H9 (cell line): ENCODE measurements around the gene DLG2. TPM values are rescaled to one million over a fixed set of nuclear protein-coding genes. Genes with fewer than 3 reads are reported as not detected.

Experiments used
- DNase-seq: peaks from one replicate; pipeline ENCODE4 v3.0.0-alpha.2; 2017
- H2AFZ ChIP-seq: one replicate; pipeline ENCODE4 v1.6.1; 2013; ENCODE audit warnings: mild to moderate bottlenecking, low read length, control low read depth, moderate library complexity
- H2AK5ac ChIP-seq: 2 replicates; pipeline ENCODE4 v1.6.1; 2013; ENCODE audit warnings: low read length, control low read depth, mixed read lengths; ENCODE audit not compliant: insufficient read length
- H2BK120ac ChIP-seq: one replicate; pipeline ENCODE4 v1.6.1; 2013; ENCODE audit warnings: low read depth, mild to moderate bottlenecking, low read length, control low read depth, inconsistent platforms; ENCODE audit not compliant: poor library complexity, severe bottlenecking
- H2BK12ac ChIP-seq: 2 replicates; pipeline ENCODE4 v1.6.1; 2013; ENCODE audit warnings: low read length, control low read depth, mixed read lengths, low read depth; ENCODE audit not compliant: insufficient read length
- H2BK15ac ChIP-seq: 2 replicates; pipeline ENCODE4 v1.6.1; 2013; ENCODE audit warnings: low read depth, low read length, control low read depth
- H2BK20ac ChIP-seq: one replicate; pipeline ENCODE4 v1.6.1; 2013; ENCODE audit warnings: low read depth, mild to moderate bottlenecking, low read length, control low read depth, inconsistent platforms; ENCODE audit not compliant: poor library complexity, severe bottlenecking
- H2BK5ac ChIP-seq: 2 replicates; pipeline ENCODE4 v1.6.1; 2013; ENCODE audit warnings: low read length, control low read depth, mixed read lengths; ENCODE audit not compliant: insufficient read length
- H3K14ac ChIP-seq: 2 replicates; pipeline ENCODE4 v1.6.1; 2013; ENCODE audit warnings: low read length, control low read depth; ENCODE audit not compliant: insufficient read depth
- H3K18ac ChIP-seq: 2 replicates; pipeline ENCODE4 v1.6.1; 2013; ENCODE audit warnings: low read depth, mild to moderate bottlenecking, mixed read lengths, low read length, control low read depth; ENCODE audit not compliant: insufficient read length
- H3K23ac ChIP-seq: 2 replicates; pipeline ENCODE4 v1.6.1; 2013; ENCODE audit warnings: low read length, control low read depth, mixed read lengths, low read depth; ENCODE audit not compliant: insufficient read length
- H3K23me2 ChIP-seq: 2 replicates; pipeline ENCODE4 v1.6.1; 2013; ENCODE audit warnings: low read depth, mild to moderate bottlenecking, mixed read lengths, low read length, control low read depth; ENCODE audit not compliant: insufficient read length, poor library complexity, severe bottlenecking
- H3K27ac ChIP-seq: 2 replicates; pipeline ENCODE4 v1.5.1; 2013; ENCODE audit warnings: low read length, control low read depth, mixed read lengths, low read depth; ENCODE audit not compliant: insufficient read length
- H3K27me3 ChIP-seq: 2 replicates; pipeline ENCODE4 v1.6.1; 2013; ENCODE audit warnings: low read length, control low read depth, inconsistent platforms; ENCODE audit not compliant: insufficient read depth
- H3K4ac ChIP-seq: 2 replicates; pipeline ENCODE4 v1.6.1; 2013; ENCODE audit warnings: low read depth, mild to moderate bottlenecking, control low read depth, inconsistent platforms, low read length, moderate library complexity
- H3K4me1 ChIP-seq: 2 replicates; pipeline ENCODE4 v1.6.1; 2013; ENCODE audit warnings: low read length, control low read depth, inconsistent platforms; ENCODE audit not compliant: insufficient read depth
- H3K4me2 ChIP-seq: 2 replicates; pipeline ENCODE4 v1.6.1; 2013; ENCODE audit warnings: low read length, control low read depth, mixed read lengths; ENCODE audit not compliant: insufficient read length, insufficient read depth
- H3K56ac ChIP-seq: 2 replicates; pipeline ENCODE4 v1.6.1; 2013; ENCODE audit warnings: low read depth, mild to moderate bottlenecking, mixed read lengths, low read length, control low read depth; ENCODE audit not compliant: insufficient read length
- H3K79me1 ChIP-seq: 2 replicates; pipeline ENCODE4 v1.6.1; 2013; ENCODE audit warnings: low read depth, mild to moderate bottlenecking, moderate library complexity, low read length, control low read depth, inconsistent platforms; ENCODE audit not compliant: insufficient read depth, poor library complexity, severe bottlenecking
- H3K79me2 ChIP-seq: 2 replicates; pipeline ENCODE4 v1.6.1; 2013; ENCODE audit warnings: low read length, control low read depth, inconsistent platforms; ENCODE audit not compliant: insufficient read depth
- H3K9ac ChIP-seq: 2 replicates; pipeline ENCODE4 v1.6.1; 2013; ENCODE audit warnings: low read length, control low read depth, mixed read lengths; ENCODE audit not compliant: insufficient read length; ENCODE audit errors: extremely low read depth
- H3K9me3 ChIP-seq: one replicate; pipeline ENCODE4 v1.6.1; 2013; ENCODE audit warnings: low read depth, low read length, inconsistent platforms; ENCODE audit not compliant: control insufficient read depth
- H3T11ph ChIP-seq: one replicate; pipeline ENCODE4 v1.6.1; 2013; ENCODE audit warnings: mild to moderate bottlenecking, low read length, control low read depth, inconsistent platforms
- H4K20me1 ChIP-seq: one replicate; pipeline ENCODE4 v1.6.1; 2013; ENCODE audit not compliant: control insufficient read depth, insufficient read length, insufficient read depth
- H4K5ac ChIP-seq: 2 replicates; pipeline ENCODE4 v1.6.1; 2013; ENCODE audit warnings: low read depth, mild to moderate bottlenecking, mixed read lengths, low read length, control low read depth; ENCODE audit not compliant: insufficient read length
- H4K8ac ChIP-seq: replicated peaks from 2 replicates; pipeline ENCODE4 v1.6.1; 2013; ENCODE audit warnings: low read length, control low read depth, mixed read lengths, low read depth; ENCODE audit not compliant: insufficient read length
- H4K91ac ChIP-seq: 2 replicates; pipeline ENCODE4 v1.6.1; 2013; ENCODE audit warnings: low read depth, mild to moderate bottlenecking, moderate library complexity, mixed read lengths, low read length, control low read depth; ENCODE audit not compliant: insufficient read length
- H3K27ac Mint-ChIP-seq, 3 experiments: 2 replicates in 2 of 3; 3 replicates in 1 of 3; pipeline ENCODE4 v1.8.0; 2020 to 2021; ENCODE audit warnings: mixed read lengths in 3 of 3, mild to moderate bottlenecking in 1 of 3, moderate library complexity in 1 of 3
- H3K27me3 Mint-ChIP-seq: 2 replicates; pipeline ENCODE4 v1.8.0; 2021; ENCODE audit warnings: low read depth, mild to moderate bottlenecking, moderate library complexity, mixed read lengths
- H3K36me3 Mint-ChIP-seq, 3 experiments: 2 replicates in 2 of 3; 3 replicates in 1 of 3; pipeline ENCODE4 v1.8.0; 2020 to 2021; ENCODE audit warnings: low read depth in 3 of 3, mixed read lengths in 3 of 3; ENCODE audit not compliant: insufficient read depth in 1 of 3
- H3K4me1 Mint-ChIP-seq, 2 experiments: 2 replicates each; pipeline ENCODE4 v1.8.0; 2020; ENCODE audit warnings: mixed read lengths in 2 of 2
- H3K4me3 Mint-ChIP-seq, 2 experiments: 2 replicates in 1 of 2; 3 replicates in 1 of 2; pipeline ENCODE4 v1.8.0; 2020 to 2021; ENCODE audit warnings: mild to moderate bottlenecking in 2 of 2, mixed read lengths in 2 of 2, moderate library complexity in 1 of 2
- H3K9me3 Mint-ChIP-seq, 2 experiments: 2 replicates in 1 of 2; 3 replicates in 1 of 2; pipeline ENCODE4 v1.8.0; 2020; ENCODE audit warnings: mild to moderate bottlenecking in 2 of 2, mixed read lengths in 2 of 2, moderate library complexity in 1 of 2
- WGBS: extraction: QIAGEN DNeasy Blood & Tissue Kit; methylation state at CpG from one replicate; pipeline ENCODE4 v1.1.7; 2013; ENCODE audit warnings: missing lambda C conversion rate, low lambda C conversion rate, mixed read lengths; ENCODE audit not compliant: insufficient read length; ENCODE audit errors: extremely low coverage; 5-methylcytosine and 5-hydroxymethylcytosine counted together
- total RNA-seq: library from RNA; stranded (reverse); gene quantifications from 2 replicates; pipeline ENCODE4 v1.2.1, GENCODE V29; 2021
- TF ChIP-seq, protein P1 (sequence below): fragments of 200-600 bp; sonication (generic); conservative IDR thresholded peaks from 3 replicates; pipeline ENCODE4 v1.8.0; 2021; ENCODE audit warnings: antibody characterized with exemption, mild to moderate bottlenecking

Gene DLG2
- total RNA-seq, 1 experiment from 2014 or later, result 8.0 TPM

- H2BK20ac ChIP-seq, result no peak overlapping the region
- H2AFZ ChIP-seq, result no peak overlapping the region
- no peak overlapping the region for H2BK12ac ChIP-seq
- H3K9me3 Mint-ChIP-seq, result no peaks in the 10 kb centered on the region; a peak in 2 of 5 replicates
- no peak overlapping the region for H3K18ac ChIP-seq
- no peak for DNase-seq
- no peaks in the 10 kb centered on the region for H4K20me1 ChIP-seq
- TF ChIP-seq, protein P1, sequence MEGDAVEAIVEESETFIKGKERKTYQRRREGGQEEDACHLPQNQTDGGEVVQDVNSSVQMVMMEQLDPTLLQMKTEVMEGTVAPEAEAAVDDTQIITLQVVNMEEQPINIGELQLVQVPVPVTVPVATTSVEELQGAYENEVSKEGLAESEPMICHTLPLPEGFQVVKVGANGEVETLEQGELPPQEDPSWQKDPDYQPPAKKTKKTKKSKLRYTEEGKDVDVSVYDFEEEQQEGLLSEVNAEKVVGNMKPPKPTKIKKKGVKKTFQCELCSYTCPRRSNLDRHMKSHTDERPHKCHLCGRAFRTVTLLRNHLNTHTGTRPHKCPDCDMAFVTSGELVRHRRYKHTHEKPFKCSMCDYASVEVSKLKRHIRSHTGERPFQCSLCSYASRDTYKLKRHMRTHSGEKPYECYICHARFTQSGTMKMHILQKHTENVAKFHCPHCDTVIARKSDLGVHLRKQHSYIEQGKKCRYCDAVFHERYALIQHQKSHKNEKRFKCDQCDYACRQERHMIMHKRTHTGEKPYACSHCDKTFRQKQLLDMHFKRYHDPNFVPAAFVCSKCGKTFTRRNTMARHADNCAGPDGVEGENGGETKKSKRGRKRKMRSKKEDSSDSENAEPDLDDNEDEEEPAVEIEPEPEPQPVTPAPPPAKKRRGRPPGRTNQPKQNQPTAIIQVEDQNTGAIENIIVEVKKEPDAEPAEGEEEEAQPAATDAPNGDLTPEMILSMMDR, result no peak
- no peak overlapping the region for H3K4me2 ChIP-seq
- no peak overlapping the region for H3K4ac ChIP-seq
- H4K8ac ChIP-seq, result no peak overlapping the region
- H3K9me3 ChIP-seq, result no peaks in the 10 kb centered on the region
- no peak overlapping the region for H3T11ph ChIP-seq
- no peak overlapping the region for H3K4me3 Mint-ChIP-seq
- H3K23ac ChIP-seq, result no peak overlapping the region
- H3K56ac ChIP-seq, result no peak overlapping the region
- H3K14ac ChIP-seq, result no peak overlapping the region
- H3K23me2 ChIP-seq, result no peaks in the 10 kb centered on the region
- no peak overlapping the region for H3K9ac ChIP-seq
- no peak overlapping the region for H4K5ac ChIP-seq
- no peak overlapping the region for H4K91ac ChIP-seq
- H3K4me1 Mint-ChIP-seq, result peaks cover 8 to 11% of the 10 kb centered on the region in 2 experiments
- no peak overlapping the region for H3K27ac Mint-ChIP-seq
- WGBS, result no CpG with 5 or more reads among the region's 4 CpGs
- H2BK15ac ChIP-seq, result no peak overlapping the region
- H3K79me2 ChIP-seq, result no peaks in the 10 kb centered on the region
- no peak overlapping the region for H3K27ac ChIP-seq
- no peak overlapping the region for H2BK5ac ChIP-seq
- no peaks in the 10 kb centered on the region for H3K79me1 ChIP-seq
- no peak overlapping the region for H2BK120ac ChIP-seq
- no peaks in the 10 kb centered on the region for H3K36me3 Mint-ChIP-seq
- no peaks in the 10 kb centered on the region for H3K4me1 ChIP-seq
- no peaks in the 10 kb centered on the region; the same call in 1 of the 2 replicates for H3K27me3 Mint-ChIP-seq
- no peaks in the 10 kb centered on the region for H3K27me3 ChIP-seq
- no peak overlapping the region for H2AK5ac ChIP-seq
These were observed 1644.3 kb downstream of the DLG2 start for GRCh38 chr11:83982825-83983224.
